Upper lobe of right lung (tissue), 1 donor: ENCODE data around the gene SMCO4. TPM values are rescaled to one million over a fixed set of nuclear protein-coding genes. Genes with fewer than 3 reads are reported as not detected.

Experiments used
- ATAC-seq: fragments of 200-7000 bp; cut with Tn5 transposase; one replicate; pipeline ENCODE4 v1.9.1; 2020; ENCODE audit warnings: mild to moderate bottlenecking, moderate library complexity
- DNase-seq: peaks from one replicate; pipeline ENCODE4 v3.0.0-alpha.2; 2020
- H3K27ac ChIP-seq: fragments of 200-600 bp; one replicate; pipeline ENCODE4 v1.8.0; 2022
- H3K27me3 ChIP-seq: fragments of 200-600 bp; one replicate; pipeline ENCODE4 v1.8.0; 2022; ENCODE audit warnings: mild to moderate bottlenecking
- H3K36me3 ChIP-seq: fragments of 200-600 bp; one replicate; pipeline ENCODE4 v1.8.0; 2022
- H3K4me1 ChIP-seq: fragments of 200-600 bp; one replicate; pipeline ENCODE4 v1.8.0; 2022
- H3K4me3 ChIP-seq: fragments of 200-600 bp; one replicate; pipeline ENCODE4 v1.8.0; 2022; ENCODE audit warnings: mild to moderate bottlenecking
- H3K9me3 ChIP-seq: fragments of 200-600 bp; one replicate; pipeline ENCODE4 v1.8.0; 2022
- intact Hi-C: fragments of 100-400 bp; cut with DNase I; formaldehyde crosslinking; loops from one replicate; pipeline ENCODE4 v1.11.0; 2022
- total RNA-seq: library from RNA; stranded (reverse); fragmentation: NEBNext Ultra II Directional; extraction: Animal tissue kit (Norgen Biotek cat#: 25700); gene quantifications from one replicate; pipeline ENCODE4 v1.2.1, GENCODE V29; 2021
- TF ChIP-seq, protein P1 (sequence below): fragments of 200-600 bp; IDR thresholded peaks from one replicate; pipeline ENCODE4 v1.8.0; 2022; ENCODE audit warnings: antibody characterized with exemption
- donor health status: DM: no; HTN: yes; CAD: no; lungs with severe emphysema.

The SMCO4 gene
- total RNA-seq, 1 donor from 2014 or later: 55.7 TPM

DNA sequence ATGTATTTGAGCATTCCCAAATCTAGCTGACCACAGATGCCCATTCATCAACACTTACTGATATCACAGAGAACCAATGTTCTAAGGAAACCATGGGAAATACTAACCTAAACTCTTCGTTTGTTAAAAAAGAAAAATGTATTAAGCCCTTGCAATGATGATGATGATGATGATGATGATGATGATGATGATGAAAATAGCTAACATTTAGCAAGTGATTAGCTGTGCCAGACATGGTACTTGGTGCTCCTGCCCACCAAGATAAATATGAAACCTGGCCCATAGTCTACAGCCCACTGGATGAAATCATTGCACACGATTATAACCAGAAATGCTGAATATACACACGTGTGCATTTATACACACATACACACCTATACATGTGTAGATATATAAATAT, 37.5 kb downstream of the SMCO4 start:
- H3K9me3 ChIP-seq: no peaks in the 10 kb centered on the region
- H3K4me1 ChIP-seq: no peaks in the 10 kb centered on the region
- no peaks in the 10 kb centered on the region for H3K27me3 ChIP-seq
- intact Hi-C loops: no loop called here
- no peak for ATAC-seq
- no peaks in the 10 kb centered on the region for H3K36me3 ChIP-seq
- H3K4me3 ChIP-seq: no peak overlapping the region
- TF ChIP-seq, protein P1, sequence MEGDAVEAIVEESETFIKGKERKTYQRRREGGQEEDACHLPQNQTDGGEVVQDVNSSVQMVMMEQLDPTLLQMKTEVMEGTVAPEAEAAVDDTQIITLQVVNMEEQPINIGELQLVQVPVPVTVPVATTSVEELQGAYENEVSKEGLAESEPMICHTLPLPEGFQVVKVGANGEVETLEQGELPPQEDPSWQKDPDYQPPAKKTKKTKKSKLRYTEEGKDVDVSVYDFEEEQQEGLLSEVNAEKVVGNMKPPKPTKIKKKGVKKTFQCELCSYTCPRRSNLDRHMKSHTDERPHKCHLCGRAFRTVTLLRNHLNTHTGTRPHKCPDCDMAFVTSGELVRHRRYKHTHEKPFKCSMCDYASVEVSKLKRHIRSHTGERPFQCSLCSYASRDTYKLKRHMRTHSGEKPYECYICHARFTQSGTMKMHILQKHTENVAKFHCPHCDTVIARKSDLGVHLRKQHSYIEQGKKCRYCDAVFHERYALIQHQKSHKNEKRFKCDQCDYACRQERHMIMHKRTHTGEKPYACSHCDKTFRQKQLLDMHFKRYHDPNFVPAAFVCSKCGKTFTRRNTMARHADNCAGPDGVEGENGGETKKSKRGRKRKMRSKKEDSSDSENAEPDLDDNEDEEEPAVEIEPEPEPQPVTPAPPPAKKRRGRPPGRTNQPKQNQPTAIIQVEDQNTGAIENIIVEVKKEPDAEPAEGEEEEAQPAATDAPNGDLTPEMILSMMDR: no peak
- no peak for DNase-seq
- no peak overlapping the region for H3K27ac ChIP-seq

DNA sequence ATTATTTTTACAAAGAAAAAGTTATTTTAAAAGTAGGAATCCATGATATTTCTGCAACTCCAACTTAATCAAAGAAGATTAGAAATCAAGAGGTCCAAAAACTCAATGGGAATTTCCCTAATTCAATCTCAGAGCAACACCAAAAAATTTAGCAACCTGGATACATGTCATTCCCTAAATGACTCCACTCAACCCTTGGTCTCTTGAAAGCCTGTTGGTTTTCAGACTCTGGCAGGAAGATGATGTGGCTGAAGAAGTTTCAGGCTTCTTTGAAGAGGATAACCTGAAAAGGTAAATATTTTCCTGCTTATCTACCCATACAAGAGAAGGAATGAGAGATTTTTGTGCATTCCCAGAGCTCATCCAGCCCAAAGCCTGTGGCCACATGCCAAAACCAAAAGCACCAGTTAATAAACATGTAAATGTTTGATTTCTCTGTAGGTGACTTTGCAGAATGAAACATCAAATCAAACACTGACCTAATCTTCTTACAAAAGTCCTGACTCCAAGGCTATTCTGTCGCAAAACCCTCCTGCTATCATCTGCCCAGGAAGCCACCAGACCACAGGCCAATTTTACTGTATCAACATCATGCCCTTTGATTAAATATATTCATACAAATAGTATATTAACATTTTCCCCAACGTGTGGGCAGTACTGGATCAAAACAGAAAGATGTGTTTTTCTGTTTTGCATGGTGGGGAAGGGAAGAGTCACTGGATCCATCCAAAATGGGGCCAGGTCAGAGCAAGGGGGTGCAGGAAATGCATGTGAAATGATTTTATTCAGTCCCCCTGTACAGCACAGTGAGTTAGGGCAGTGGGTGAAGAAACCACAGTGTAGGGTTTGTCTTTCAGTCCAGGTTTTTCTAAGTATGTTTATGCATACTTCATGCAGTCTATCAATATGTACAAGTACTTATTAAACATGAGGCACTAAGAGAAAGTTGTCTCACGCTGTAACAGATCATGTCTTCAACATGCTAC, 38.8 kb downstream of the SMCO4 start:
- intact Hi-C loops: no loop called here
- H3K27ac ChIP-seq: no peak overlapping the region
- no peak overlapping the region for H3K4me3 ChIP-seq
- H3K9me3 ChIP-seq: no peaks in the 10 kb centered on the region
- no peaks in the 10 kb centered on the region for H3K27me3 ChIP-seq
- H3K4me1 ChIP-seq: no peaks in the 10 kb centered on the region
- no peak for DNase-seq
- TF ChIP-seq, protein P1: no peak
- no peaks in the 10 kb centered on the region for H3K36me3 ChIP-seq
- no peak for ATAC-seq

DNA sequence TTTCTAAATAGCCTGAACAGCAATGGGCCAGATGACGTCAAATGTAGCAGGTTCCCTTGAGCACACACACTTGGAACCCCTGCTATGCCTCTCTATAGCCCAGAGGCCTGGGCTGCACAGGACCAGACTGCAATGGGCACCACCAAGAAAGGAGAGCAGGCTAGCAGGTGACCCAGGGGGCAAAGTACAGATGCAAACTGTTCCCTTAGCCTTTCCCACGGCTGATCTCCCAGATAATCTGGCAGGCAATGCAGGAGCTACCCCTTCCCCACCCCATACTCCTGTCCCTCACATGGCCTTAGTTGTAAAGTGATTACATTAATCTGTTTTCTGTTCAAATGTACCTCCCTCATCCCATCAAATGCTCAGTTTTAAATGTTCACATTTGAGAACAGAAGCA, 41.3 kb downstream of the SMCO4 start:
- H3K36me3 ChIP-seq: no peaks in the 10 kb centered on the region
- intact Hi-C loops: no loop called here
- H3K27me3 ChIP-seq: no peaks in the 10 kb centered on the region
- DNase-seq: no peak
- no peak overlapping the region for H3K4me3 ChIP-seq
- H3K27ac ChIP-seq: no peak overlapping the region
- no peak for ATAC-seq
- TF ChIP-seq, protein P1: no peak
- no peaks in the 10 kb centered on the region for H3K9me3 ChIP-seq
- H3K4me1 ChIP-seq: no peaks in the 10 kb centered on the region

DNA sequence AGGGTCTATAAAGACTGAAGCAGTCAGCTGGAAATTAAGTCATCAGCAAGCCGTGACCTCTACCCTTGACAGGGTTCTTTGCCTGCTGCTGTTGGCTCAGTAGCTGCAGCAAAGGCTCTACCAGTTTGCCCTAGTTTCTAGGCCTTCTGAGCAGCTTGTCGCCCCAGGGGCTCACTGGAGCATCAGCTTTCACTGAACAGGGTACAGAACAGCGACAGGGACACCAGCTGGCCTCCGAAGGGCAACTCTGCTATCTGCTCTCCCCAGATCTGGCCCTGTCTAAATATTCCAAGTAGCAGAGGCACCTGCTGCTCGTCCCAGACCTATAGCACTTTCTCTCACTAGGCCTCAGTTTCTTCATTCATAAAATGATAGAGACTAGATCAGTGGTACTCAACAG, 42.4 kb downstream of the SMCO4 start:
- no peak for ATAC-seq
- no peaks in the 10 kb centered on the region for H3K36me3 ChIP-seq

DNA sequence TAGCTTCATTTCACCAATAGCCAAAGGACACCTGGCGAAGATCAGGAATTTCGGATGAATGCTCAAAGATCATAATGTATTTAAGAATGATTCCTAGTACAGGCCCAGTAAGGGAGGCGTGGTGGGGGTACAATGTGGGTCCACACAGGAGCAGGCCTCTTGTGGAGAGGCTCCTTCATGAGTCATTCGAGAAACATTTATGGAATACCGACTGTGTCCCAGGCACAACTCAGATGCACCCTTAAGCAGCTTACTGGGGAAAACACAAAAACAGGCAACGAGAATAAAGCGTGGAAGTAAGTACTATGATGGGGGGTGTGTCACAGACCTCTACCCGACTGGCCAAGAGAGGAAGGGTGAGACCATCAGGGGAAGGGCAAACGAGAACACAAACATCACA, 44.5 kb downstream of the SMCO4 start:
- DNase-seq (no peak), ATAC-seq (no peak)
- H3K27me3 ChIP-seq: no peaks in the 10 kb centered on the region
- intact Hi-C loops: no loop called here
- H3K4me3 ChIP-seq: no peak overlapping the region
- H3K4me1 ChIP-seq: no peaks in the 10 kb centered on the region
- TF ChIP-seq, protein P1: no peak
- H3K36me3 ChIP-seq: no peaks in the 10 kb centered on the region
- no peaks in the 10 kb centered on the region for H3K9me3 ChIP-seq
- no peak overlapping the region for H3K27ac ChIP-seq

More for the DNA sequence above, 42.4 kb downstream of the SMCO4 start:
- no peaks in the 10 kb centered on the region for H3K9me3 ChIP-seq
- H3K27me3 ChIP-seq: no peaks in the 10 kb centered on the region
- DNase-seq: no peak
- no peak overlapping the region for H3K27ac ChIP-seq
- no peak overlapping the region for H3K4me3 ChIP-seq
- intact Hi-C loops: no loop called here
- H3K4me1 ChIP-seq: no peaks in the 10 kb centered on the region
- TF ChIP-seq, protein P1: no peak
